ENCODE results near the gene MYBBP1A.

The MYBBP1A gene

DNA sequence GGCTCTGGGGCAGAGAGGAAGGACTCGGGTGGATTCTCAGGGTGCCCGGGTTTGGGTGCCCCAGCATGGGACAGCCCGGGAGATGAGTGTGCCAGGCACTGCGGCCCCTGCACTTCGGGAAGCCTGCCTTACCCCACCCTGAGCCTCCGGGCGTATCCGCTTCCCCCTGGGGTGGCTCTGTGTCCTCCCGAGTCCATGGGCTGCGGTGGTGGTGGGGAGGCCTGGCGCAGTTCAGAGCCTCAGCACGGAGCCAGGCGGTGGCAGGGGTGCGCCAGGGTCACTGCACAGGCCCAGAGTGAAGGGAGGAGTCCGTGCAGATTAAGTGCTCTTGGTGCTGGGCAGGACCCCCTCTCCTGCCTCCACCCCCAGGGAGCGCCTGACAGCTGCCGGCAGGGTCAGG, 20.7 kb downstream of the MYBBP1A start:
- DNase-seq: no peak

DNA sequence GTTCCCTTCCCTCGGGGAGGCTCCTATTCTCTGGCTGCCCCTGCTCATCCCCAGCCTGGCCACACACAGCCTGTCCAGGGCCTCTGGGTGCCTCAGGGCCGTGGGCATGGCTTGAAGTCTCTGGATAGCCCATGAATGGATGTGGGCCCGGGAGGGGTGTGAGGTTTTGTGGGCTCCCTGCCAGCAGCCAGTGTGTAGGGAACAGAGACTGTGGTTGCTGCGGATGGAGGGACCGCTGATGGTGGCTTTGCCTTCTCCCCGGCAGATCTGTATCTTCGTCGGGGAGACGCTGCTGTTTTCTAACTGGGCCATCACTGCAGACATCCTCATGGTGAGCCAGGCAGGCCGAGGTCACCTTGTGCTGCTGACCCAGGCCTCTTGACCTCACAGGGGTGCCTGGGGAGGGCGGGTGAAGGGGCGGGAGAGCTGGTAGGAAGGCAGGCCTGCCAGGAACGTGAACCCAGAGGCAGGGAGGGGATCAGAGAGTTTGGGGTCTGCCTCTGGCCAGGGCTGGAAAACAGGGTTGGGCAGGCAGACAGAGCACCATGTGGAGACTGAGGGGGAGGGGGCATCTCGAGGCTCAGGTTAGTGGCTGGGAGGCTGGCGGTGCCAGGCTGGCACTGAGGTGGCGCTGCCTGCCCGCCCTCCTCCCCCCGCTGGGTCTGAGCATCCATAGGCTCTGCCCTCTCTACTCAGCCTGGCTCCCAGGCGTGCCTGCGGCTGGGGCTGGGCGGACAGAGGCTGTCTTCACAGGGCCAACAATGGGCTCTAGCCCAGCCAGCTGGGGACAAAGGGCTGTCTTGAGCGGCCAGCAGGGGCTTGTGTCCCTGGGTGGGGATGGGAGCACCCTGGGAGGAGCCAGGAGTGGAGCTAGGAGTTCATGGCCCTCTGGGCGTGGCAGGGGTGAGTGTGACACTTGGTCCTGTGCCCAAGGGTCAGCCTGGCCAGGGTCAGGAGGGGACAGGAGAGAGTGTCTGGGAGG, 21.4 kb downstream of the MYBBP1A start:
- DNase-seq: no peak

DNA sequence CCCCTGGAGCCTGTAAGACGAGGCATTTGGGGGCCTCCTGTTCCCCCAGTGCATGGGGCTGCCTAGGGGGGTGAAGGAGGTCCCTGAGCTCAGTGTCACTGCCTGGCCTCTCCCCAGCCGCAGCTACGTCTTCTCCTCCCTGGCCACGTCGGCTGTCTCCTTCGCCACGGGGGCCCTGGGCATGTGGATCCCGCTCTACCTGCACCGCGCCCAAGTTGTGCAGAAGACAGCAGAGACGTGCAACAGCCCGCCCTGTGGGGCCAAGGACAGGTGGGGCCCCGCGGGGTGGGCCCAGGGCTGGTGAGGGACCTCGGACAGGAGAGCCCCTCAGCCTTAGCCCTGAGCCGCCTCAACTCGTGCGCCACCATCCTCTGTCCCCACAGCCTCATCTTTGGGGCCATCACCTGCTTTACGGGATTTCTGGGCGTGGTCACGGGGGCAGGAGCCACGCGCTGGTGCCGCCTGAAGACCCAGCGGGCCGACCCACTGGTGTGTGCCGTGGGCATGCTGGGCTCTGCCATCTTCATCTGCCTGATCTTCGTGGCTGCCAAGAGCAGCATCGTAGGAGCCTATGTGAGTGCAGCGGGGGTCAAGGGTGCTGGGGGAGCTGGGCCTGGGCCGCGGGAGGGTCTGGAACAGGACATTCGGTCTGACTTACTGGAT, 22.2 kb downstream of the MYBBP1A start:
- no peak for DNase-seq

DNA sequence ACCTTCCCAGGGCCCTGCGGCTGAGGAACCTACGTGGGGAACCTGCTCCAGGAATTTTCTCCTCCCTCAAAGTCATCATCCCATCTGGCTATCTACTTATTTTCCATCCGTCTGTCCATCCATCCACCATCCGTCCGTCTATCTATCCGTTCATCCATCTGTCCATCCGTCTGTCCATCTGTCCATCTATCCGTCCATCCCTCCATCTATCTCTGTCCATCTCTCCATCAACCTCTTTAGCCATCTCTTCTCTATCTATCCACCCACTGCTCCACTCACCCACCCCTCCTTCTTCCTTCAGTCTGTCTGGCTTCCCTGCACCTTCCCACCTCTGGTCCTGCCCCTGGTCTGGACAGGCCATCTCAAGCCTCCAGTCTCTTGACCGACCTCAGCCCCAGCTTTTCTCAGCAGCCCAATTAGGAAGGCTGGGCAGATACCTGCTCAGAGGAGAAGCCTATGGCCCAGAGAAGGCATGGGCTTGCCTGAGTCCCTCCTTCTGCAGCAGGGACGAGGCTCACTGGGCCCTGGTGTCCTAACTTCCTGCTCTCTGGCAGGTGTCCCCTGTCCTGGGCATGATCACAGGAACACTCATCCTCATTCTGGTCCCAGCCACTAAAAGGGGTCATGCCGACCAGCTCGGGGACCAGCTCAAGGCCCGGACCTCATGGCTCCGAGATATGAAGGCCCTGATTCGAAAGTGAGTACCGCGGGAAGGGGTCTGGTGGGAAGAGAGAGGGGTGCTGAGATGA, 23.0 kb downstream of the MYBBP1A start:
- no peak for DNase-seq

DNA sequence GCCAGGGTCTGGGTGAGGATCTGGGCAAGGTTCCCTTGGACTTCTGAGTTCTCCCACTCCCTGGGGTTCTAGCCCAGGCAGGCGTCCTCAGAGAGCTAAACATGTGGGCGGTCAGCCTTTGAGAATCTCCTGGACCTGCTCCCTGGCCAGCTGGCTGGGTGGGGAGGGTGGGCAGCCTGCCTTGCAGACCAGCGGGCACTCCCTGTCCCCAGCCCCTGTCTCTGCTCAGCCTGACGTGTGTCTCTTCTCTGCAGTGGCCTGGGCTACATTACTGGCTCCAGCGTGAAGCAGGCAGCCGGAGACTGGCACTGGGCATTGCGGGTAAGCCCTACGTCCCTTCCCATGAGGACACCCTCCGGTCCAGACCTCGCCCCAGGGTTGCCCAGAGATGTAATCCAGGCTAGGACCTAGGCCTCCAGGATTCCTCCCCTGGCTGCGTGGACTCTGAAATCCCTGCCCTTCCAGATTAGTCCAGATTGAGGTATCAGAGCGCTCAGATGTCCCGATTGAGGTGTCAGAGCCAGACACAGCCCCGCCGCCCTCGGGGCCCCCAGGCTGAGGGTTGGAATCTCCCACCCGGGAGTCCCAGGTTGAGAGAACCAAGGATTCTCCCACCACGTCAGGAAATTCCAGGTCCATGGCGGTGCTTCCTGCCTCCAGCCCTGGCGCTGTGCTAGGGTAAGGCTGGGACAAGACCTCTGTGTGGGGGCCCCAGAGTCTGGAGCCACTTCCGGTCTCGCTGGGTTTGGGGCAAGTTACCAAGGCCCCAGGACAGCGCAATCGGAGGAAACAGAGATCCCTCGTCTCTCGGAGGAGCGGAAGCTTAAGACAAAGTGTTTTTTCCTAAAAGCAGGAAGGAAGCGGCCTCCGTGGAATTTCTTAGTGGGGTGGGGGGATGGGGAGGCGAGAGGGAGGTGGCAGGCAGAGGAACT, 24.1 kb downstream of the MYBBP1A start:
- no peak for DNase-seq

DNA sequence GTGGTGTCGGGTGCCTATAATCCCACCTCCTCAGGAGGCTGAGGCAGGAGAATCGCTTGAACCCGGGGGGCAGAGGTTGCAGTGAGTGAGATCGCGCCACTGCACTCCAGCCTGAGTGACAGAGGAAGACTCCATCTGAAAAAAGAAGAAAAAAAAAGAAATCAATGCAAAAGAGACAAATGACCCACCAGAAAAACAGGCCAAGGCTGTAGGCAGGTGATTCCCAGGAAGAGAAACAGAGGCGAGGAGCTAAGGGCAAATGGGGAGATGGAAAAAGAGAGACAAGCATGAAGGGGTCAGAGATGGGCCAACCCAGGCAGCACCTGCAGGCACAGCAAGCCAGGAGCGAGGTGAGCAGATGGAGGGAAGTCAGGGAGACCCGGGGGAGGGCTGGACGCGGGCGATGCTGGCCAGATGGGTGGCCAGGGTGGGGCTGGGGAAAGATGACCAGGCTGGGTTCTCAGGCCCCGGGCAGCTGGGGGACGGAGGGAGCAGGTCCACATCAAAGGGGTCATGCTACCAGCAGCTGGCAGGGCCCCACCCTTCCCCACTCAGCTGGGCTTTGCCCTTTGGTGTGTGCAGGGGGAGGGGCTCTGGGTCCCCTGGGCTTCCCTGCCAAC, 25.5 kb downstream of the MYBBP1A start:
- DNase-seq: no peak

DNA sequence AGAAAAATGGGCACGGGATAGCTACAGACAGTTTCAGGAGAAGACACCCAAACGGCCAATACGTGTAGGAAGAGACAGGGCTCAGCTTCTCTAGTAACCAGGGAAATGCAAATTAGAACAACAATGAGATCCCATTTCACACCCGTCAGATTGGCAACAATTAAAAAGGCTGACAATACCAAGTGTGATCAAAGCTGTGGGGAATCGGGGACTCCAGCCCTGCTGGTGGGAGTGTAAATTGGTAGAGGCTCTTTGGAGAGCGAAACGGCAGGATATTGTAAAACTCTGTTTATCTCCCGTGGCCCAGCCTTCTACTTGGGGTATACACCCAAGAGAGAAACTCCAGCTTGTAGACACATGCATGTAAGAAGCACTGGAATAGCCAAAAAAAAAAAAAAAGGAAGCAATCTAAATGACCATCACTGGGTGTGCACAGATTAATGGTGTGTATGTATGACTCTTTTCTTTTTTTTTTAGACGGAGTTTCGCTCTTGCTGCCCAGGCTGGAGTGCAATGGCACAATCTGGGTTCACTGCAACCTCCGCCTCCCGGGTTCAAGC, 27.5 kb downstream of the MYBBP1A start:
- no peak for DNase-seq

DNA sequence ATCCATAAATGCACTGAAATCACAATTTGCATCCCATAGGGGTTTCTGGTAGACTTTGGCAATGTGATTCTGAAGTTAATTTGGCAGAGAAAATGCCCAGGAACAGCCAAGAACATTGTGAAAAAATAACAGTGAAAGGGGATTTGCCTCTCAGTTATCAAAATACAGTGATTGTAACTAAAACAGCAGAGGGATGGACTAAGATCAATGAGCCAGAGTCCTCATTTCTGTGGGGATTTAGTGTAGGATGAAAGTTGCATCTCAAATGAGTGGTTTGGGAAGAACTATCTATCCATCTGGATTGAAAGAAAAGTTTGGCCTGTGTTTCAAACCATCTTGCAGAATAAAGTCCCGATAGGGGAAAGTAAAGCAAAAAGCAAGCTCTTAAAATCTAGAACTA, 28.1 kb downstream of the MYBBP1A start:
- DNase-seq: no peak

DNA sequence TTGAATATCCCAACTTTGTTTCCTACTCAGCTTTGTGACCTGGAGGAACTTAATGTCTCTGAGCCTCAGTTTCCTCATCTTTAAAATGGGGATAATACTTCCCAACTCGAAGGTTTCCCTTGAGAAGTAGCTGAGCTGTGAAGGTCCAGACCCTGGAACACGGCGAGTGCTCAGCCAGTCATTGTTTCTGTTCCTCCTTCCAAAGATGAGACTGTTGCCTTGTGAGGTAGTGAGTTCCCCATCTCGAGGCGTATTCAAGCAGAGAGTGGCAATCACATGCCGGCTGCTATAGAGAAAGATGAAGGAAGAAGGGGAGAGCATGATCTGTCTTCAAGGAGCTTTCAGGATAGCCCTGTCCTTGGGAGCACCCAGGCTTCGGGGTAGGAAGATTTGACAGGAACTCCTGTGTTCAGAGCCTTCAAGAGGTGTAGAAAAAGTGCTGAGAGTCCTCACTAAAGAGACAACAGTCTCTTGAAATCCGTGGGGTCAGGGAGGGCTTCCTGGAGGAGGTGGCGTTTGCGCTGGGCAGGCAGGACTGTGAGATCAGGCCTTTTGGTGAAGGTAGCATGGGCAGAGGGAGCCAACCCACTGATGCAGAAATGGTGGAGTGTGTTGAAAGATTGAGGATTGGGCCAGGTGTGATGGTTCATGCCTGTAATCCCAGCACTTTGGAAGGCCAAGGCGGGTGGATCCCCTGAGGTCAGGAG, 29.3 kb downstream of the MYBBP1A start:
- DNase-seq: no peak

DNA sequence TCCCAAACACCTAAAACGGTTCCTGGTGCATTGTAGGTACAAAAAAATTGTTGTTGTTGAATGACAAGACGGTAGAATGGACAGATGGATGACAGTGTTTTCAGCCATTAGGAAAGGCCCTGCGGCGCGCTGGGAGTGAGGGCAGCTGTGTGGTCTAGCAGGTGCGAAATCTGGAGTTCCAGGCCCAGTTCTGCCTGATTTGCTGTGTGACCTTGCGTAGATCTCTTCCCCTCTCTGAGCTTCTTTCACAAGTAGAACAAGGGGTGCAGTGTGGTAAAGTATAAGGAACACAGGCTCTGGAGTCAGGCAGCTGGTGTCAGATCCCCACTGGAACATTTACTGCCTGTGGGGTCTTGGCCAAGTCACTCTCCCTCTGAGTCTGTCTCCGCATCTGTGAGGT, 31.2 kb downstream of the MYBBP1A start:
- no peak for DNase-seq

DNA sequence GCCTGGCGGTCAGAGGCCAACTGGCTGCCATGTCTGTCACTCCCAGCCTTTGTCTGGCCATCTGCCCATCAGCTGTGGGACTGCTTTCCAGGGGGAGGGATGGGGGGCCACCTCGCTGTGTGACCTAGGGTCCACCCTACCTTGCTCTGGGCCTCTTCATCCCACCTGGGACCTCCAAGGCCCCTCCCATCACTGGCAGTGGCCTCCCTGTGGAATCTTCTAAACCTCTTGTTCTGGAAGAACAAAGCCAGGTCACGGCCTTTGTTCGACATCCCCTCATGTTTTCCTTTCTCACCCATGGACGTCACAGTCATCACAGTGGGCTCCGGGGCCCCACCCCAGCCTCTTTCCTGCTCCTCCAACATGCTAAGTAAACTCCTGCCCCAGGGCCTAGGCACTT, 32.5 kb downstream of the MYBBP1A start:
- no peak for DNase-seq

DNA sequence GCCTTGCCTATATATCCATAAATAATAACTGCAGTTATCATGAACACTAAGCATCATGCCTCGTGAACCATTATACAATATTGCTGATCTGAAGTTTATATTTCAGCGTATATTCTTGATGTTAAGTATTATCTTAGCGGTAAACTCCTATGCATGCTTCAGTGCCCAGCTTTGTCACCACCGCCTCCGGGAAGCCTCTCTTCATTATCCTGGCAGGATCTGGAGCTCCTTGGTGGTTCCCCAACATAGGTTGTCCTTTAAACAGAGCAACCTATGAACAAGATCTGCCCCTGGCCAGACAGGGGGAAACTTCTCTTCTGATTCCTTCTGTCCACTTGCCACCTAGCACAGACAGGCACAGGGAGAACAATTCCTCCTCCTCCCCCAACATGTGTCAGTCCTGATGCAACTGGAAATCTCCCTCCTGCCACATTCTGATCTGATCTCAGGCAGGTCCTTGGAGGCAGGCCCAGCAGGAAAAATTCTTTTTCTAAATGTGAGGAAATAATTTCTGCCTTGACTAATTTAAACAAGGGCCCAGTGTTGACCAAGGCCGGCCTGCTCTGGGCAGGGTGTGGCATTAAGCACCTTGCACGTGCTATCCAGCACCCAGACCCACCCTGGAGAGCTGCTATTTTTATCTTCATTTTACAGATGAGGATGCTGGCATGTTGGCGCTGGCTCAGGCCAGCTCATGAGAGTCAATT, 34.1 kb downstream of the MYBBP1A start:
- DNase-seq: no peak

DNA sequence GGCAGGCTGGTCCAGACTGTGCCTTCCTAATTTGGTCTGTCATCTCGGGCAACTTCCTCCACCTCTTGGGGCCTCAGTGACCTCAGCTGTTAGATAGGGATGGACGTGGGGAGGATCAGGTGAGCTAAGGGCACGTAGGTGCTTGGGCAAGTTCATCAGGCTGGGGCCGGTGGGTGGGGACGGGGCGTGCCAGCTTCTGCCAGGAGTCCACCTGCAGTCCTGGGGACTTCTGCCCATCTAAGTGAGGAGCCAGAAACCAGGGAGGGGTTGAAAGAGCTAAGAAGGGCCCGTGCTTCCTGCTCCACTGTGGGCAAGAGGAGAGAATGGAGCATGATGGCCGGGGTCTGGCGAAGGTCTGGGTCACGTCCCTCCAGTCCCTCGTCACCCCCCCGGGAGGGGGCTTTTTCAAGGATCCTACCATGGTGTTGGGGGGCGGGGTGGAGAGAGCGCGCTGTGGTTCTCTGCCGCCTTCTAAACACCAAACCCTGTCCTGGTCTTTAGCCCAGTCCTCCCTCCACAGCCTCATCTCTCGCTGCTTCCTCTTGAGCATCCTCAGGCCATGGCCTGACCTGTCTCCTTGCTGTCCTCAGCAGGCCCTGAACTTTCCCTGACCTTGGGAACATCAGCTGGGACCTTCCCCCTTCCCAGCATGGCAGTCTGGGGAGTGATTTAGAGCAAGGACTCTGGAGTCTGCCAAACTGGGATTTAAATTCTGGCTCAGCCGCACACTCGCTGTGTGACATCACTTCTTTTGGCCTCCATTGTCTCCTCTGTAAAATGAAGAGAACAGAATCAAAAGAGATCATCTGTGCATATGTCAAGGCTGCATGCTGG, 34.9 kb downstream of the MYBBP1A start:
- no peak for DNase-seq

DNA sequence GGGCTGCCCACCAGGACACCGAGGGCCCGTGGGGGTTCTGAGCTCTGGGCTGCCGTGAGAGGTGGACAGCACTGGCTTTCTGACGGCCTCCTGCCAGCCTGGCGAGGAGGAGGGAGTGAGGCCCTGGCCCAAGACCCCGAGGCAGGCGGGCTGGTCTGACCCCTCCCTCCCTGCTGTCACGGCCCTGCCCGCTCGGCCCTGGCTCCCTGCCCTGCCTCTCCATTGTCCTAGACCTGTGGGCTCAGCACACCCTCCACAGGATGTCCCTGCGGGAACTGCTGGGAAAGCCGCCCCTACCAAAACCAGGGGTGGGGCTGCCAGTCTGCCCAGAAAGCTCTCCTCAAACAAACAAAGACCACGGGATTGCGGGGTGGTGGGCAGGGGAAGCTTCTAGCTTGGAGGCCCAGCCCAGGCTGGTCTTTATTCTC, 35.8 kb downstream of the MYBBP1A start:
- DNase-seq: no peak

DNA sequence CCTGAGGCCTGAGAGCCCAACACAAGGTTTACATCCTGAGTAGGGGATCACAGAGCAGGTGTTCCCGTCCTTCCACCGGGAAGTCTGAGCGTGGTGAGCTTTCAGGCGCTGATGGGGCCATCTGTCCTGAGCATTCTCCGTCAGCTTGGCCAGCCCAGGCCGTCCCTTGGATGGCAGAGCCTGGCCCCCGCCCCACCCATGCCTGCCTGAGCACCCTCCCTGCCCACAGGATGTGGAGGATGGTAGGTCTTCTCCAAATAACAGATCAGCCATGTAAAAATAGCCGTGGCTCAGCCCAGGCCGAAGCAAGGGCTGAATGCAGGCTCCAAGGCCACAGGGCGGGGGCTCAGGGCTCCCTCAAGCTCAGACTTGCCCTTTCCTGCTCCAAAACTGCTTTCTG, 36.3 kb downstream of the MYBBP1A start:
- DNase-seq: no peak

DNA sequence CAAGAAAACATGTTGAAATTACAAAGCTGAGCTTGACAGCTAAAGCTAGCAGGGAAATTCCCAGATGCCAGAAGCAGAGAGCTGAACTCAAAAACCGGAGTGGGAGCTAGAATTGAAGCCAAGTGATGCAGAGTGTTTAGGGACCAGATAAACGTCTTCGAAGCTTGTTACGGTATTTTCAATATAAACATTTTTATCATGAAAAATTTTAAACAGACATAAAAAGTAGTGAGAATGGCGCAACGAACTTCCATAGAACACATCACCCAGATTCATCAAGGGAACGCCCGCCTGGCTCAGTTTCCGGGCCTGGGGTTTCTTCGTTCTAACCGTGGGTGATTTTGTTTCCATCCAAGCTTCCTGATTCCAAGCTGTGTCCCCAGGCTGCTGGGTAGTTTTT, 38.4 kb downstream of the MYBBP1A start:
- DNase-seq: no peak

DNA sequence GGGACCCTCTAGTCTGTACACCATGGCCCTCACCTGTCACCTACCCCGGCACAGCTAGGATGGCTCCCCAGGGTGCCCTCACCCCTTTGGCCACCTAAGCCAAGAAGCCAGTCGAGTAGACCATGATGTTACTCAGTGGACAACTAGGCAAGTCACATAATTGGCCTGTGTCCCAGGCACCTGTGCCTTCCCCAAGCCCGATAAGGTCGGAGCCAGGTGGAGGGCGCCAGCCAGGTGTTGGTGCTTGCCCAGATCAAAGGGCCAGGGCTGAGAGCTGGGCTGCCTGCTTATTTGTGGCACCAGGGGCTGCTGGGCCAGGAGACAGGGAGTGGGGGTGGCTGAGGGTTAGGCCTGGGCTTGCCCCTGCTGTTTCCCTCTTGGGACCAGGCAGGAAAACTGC, 39.7 kb downstream of the MYBBP1A start:
- no peak for DNase-seq

DNA sequence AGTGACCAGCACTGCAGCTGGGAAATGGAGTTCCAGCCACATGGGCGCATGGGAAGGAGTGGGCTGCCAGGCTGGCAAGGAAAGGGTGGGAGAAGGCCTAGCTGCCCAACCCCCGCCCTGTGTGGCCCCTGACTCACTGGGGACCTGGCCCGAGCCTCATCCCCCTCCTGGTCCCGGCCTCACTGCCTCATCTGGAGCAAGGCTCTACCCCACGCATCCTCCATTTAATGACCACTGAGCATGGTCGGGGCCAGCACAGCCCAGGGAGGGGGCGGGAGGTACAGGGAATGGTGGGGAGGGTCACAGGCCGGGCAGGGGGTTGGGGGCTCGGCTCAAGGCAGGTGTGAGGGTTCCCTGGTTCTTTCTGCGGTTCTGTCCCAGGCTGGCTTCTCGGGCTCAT, 40.4 kb downstream of the MYBBP1A start:
- no peak for DNase-seq

DNA sequence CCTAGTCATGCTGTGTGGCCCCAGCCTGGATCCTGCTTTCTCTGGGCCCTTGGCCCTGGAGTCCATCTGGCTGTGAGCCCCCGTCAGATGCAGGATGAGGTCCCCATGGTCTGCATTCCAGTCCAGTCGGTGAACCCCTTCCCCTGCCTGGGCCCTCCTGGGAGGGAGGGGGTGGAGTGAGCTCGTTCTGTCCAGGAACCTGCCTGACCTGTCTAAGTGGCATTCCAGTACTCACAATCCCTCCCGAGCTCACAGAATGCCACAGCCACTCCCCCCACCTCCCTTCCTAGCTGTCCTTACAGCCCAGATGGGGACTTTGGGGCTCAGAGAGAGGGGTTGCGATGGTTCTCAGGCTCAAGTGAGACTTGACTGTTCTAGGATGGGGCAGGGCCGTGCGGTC, 41.0 kb downstream of the MYBBP1A start:
- DNase-seq: no peak

Measured in CD4-positive, alpha-beta T cell treated with Interleukin-10 for 1 hour (primary cell).